Measurements from ENCODE around the gene CCDC93.

DNA sequence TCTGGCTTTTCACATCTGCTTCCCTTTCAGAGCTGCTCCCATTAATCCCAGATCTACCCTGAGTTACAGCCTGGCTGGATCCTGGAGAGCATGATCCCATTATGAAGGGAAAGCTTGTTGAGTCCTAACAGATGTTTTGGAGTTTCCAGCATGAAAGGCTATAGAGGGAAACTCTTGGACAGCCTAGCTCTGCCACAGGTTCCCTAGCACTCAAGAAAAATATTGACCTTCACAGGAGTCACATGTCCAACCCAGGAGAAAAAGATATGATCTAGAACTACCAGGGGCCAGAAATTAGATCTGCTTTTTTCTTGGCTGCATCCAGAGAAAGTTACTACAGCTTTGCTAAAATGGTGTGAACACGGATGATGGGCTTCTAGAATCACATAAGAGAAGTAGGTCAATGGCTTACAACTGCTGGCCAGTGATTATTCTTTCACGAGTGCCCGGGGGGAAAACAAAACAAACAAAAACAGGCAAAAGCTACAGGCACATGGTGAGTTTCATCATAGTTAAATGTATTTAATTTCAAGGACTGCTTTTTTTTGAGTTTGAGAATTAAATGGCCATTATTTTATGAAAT, 15.9 kb downstream of the CCDC93 start:
- TF ChIP-seq, protein P1, sequence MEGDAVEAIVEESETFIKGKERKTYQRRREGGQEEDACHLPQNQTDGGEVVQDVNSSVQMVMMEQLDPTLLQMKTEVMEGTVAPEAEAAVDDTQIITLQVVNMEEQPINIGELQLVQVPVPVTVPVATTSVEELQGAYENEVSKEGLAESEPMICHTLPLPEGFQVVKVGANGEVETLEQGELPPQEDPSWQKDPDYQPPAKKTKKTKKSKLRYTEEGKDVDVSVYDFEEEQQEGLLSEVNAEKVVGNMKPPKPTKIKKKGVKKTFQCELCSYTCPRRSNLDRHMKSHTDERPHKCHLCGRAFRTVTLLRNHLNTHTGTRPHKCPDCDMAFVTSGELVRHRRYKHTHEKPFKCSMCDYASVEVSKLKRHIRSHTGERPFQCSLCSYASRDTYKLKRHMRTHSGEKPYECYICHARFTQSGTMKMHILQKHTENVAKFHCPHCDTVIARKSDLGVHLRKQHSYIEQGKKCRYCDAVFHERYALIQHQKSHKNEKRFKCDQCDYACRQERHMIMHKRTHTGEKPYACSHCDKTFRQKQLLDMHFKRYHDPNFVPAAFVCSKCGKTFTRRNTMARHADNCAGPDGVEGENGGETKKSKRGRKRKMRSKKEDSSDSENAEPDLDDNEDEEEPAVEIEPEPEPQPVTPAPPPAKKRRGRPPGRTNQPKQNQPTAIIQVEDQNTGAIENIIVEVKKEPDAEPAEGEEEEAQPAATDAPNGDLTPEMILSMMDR (IDR thresholded peaks at IDR 0.05): no peak
- TF ChIP-seq POLR2AphosphoS5 (IDR thresholded peaks at IDR 0.05): no peak
- no peak for TF ChIP-seq POLR2A (IDR thresholded peaks at IDR 0.05)

Data from breast epithelium (tissue), 3 donors.